GM18907 (cell line): ENCODE results near the gene HBD.

Source experiments
- ATAC-seq: cut with Tn5 transposase; IDR thresholded peaks from one replicate; pipeline ENCODE4 v1.9.1; 2021; ENCODE audit warnings: mild to moderate bottlenecking, moderate library complexity; ENCODE audit not compliant: unreplicated experiment

The HBD gene

GRCh38 chr11:5235364-5236095 is 1.2 kb upstream of the HBD start:
- ATAC-seq, result no peak

GRCh38 chr11:5233307-5233706 is 976 bp downstream of the HBD start:
- ATAC-seq, result no peak

- no peak for ATAC-seq
Observed at GRCh38 chr11:5232821-5233220, 1.5 kb downstream of the HBD start.

- no peak for ATAC-seq
Observed at GRCh38 chr11:5232176-5232575, 2.1 kb downstream of the HBD start.

- no peak for ATAC-seq
Observed at GRCh38 chr11:5231111-5231510, 3.2 kb downstream of the HBD start.

GRCh38 chr11:5230266-5230665 is 4.0 kb downstream of the HBD start:
- ATAC-seq, result no peak

GRCh38 chr11:5229796-5230195 is 4.5 kb downstream of the HBD start:
- no peak for ATAC-seq

GRCh38 chr11:5229356-5229755 is 4.9 kb downstream of the HBD start:
- ATAC-seq, result no peak

GRCh38 chr11:5228124-5228523 is 6.2 kb downstream of the HBD start:
- no peak for ATAC-seq

GRCh38 chr11:5227681-5228080 is 6.6 kb downstream of the HBD start:
- no peak for ATAC-seq

GRCh38 chr11:5226732-5227310 is 7.5 kb downstream of the HBD start, which contains the start of gene HBB:
Gene HBB (minus strand): TSS chr11:5227071. CDS start chr11:5227021, 50 bp downstream.
- no peak for ATAC-seq

- ATAC-seq, result no peak
Observed at GRCh38 chr11:5225480-5225871, 8.8 kb downstream of the HBD start.

GRCh38 chr11:5224538-5225479 is 9.5 kb downstream of the HBD start:
- no peak for ATAC-seq

- ATAC-seq, result no peak
Observed at GRCh38 chr11:5223686-5224085, 10.6 kb downstream of the HBD start.

GRCh38 chr11:5223146-5223545 is 11.1 kb downstream of the HBD start:
- no peak for ATAC-seq

GRCh38 chr11:5210376-5210885 is 23.9 kb downstream of the HBD start:
- no peak for ATAC-seq

- ATAC-seq, result peak; percentile 89
Observed at GRCh38 chr11:5204787-5205186, 29.5 kb downstream of the HBD start.

- ATAC-seq, result no peak
Observed at GRCh38 chr11:5203366-5203765, 30.9 kb downstream of the HBD start.

- no peak for ATAC-seq
Observed at GRCh38 chr11:5200582-5200981, 33.7 kb downstream of the HBD start, which contains the start of gene OR51V1. Gene OR51V1 (minus strand): TSS chr11:5200682. CDS start chr11:5200682, 0 bp downstream.

- ATAC-seq, result no peak
Observed at GRCh38 chr11:5198285-5198684, 36.0 kb downstream of the HBD start.

GRCh38 chr11:5197536-5197935 is 36.7 kb downstream of the HBD start:
- no peak for ATAC-seq
